Stimulated activated CD8-positive, alpha-beta memory T cell treated with anti-CD3 and anti-CD28 coated beads, Interleukin-7, amount 100 ng/mL, for 4 hours (primary cell): Measurements from ENCODE around the gene DIAPH1.

Source experiments
- DNase-seq, 2 donors: peaks; one replicate each; pipeline ENCODE4 v3.0.0-alpha.2; 2020; ENCODE audit warnings: low read depth in 2 of 2

Gene DIAPH1

DNA sequence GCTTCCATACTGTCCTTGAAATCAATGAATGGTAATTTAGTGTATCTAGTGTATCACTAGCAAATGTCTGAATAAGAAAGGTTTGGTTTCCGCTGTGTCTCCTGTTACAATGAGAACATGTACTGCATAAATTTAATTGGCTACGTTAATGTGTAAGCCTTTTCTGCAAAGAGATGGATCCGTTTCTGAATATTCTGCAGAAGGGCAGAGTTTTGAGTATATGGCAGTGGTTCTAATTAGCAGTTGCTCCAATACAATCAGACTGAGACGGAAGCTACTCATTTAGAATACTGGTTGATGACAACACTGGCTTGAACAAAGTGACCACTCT lies 134.5 kb downstream of the DIAPH1 start:
- no peak for DNase-seq

GRCh38 chr5:141483902-141484301 lies 134.9 kb downstream of the DIAPH1 start:
- DNase-seq, result no peak

DNA sequence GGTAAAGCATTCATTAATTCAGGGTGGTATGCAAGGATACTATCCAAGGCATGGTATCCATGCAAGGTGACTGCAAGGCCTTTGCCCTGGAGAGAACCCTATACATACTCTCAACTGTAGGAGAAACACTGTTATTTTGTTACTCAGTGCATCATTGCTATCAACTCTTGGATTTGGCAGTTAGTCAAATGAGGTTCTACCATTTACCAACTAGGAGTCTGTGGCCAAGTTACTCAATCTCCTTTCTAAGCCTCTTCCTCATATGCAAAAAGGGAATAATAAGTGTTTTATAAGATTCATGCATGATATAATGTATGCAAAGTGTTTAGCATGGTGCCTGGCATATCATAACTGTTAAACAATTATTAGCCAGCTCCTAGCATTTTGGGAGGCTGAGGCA lies 139.0 kb downstream of the DIAPH1 start:
- DNase-seq, result no peak

DNA sequence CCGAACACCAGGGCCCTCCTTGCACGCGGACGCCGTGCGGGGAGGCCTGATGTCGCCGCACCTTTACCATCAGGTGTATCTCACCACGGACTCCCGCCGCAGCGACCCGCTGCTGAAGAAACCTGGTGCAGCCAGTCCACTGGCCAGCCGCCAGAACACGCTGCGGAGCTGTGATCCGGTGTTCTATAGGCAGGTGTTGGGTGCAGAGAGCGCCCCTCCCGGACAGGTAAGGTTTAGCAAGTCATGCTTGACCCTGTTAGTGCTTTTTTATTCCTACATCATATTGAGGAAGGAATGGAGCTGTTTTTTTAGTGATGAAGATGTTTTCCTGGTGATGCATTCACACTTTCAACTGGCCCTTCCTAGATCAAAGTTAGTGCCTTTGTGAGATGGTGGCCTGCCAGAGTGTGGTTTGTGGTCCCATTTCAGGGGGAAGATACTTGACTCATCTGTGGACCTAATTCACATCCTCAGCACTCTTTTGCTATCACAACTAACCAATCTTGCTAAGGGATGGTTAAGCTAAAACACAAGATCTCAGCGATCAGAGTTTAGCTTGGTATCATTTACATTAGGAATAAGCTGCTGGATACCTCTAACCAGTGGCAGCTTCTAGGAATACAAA lies 140.4 kb downstream of the DIAPH1 start:
- DNase-seq, result no peak

DNA sequence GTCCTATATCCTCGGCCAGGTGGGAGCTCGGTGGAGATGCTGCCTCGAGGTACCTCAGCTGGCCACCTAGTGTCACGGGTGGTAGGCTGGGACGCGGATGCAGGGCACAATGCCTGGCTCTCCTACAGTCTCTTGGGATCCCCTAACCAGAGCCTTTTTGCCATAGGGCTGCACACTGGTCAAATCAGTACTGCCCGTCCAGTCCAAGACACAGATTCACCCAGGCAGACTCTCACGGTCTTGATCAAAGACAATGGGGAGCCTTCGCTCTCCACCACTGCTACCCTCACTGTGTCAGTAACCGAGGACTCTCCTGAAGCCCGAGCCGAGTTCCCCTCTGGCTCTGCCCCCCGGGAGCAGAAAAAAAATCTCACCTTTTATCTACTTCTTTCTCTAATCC lies 141.0 kb downstream of the DIAPH1 start:
- no peak for DNase-seq

DNA sequence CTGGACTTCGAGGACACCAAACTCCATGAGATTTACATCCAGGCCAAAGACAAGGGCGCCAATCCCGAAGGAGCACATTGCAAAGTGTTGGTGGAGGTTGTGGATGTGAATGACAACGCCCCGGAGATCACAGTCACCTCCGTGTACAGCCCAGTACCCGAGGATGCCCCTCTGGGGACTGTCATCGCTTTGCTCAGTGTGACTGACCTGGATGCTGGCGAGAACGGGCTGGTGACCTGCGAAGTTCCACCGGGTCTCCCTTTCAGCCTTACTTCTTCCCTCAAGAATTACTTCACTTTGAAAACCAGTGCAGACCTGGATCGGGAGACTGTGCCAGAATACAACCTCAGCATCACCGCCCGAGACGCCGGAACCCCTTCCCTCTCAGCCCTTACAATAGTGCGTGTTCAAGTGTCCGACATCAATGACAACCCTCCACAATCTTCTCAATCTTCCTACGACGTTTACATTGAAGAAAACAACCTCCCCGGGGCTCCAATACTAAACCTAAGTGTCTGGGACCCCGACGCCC lies 141.7 kb downstream of the DIAPH1 start:
- no peak for DNase-seq

DNA sequence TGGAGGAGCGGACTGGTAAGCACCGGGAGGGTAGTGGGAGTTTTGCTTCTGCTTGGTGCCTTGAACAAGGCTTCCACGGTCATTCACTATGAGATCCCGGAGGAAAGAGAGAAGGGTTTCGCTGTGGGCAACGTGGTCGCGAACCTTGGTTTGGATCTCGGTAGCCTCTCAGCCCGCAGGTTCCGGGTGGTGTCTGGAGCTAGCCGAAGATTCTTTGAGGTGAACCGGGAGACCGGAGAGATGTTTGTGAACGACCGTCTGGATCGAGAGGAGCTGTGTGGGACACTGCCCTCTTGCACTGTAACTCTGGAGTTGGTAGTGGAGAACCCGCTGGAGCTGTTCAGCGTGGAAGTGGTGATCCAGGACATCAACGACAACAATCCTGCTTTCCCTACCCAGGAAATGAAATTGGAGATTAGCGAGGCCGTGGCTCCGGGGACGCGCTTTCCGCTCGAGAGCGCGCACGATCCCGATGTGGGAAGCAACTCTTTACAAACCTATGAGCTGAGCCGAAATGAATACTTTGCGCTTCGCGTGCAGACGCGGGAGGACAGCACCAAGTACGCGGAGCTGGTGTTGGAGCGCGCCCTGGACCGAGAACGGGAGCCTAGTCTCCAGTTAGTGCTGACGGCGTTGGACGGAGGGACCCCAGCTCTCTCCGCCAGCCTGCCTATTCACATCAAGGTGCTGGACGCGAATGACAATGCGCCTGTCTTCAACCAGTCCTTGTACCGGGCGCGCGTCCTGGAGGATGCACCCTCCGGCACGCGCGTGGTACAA lies 142.5 kb downstream of the DIAPH1 start:
- no peak for DNase-seq

DNA sequence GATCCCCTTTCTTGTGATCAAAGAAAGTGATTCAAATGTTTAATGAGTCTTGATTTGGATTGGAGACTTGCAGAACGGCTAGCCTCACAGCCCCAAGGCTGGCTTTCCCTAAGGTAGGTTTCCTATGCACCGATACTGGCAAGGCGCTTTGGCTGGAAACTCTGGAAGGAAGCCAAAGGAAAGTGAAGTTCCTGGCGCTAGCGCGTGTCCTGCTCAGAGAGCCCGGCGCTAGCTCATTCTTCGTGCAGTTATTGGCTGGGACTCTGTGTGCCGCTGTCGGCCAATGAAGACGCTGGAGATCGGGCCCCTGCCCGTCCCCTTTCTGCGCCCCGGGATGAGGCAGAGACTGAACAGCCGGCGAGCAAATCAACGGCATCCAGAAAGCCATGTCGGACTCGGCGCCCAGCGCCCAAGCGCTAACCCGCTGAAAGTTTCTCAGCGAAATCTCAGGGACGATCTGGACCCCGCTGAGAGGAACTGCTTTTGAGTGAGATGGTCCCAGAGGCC lies 143.1 kb downstream of the DIAPH1 start, which contains the start of gene PCDHGC3:
Gene PCDHGC3, plus strand, starts transcription at position 342 of the 507 bp plus-strand sequence. Its CDS starts 151 bp downstream, at position 493.
- DNase-seq, result no peak

DNA sequence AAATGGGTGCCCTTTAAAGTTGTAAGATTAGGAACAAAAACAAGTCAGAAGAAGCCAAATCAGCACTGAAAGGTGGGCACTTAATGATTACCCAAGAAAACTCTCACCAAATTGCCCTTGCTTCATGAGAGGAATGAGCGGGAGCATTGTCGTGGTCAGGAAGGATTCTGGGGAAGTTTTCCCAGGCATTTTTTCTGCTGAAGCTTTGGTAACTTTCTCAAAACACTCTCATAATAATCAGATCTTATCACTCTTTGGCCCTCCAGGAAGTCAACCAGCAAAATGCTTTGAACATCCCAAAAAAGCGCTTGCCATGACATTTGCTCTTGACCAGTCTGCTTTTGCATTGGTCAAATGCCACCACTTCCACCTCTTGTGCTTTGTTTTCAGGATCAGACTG lies 153.4 kb downstream of the DIAPH1 start:
- no peak for DNase-seq
